Tibial nerve (tissue), 4 donors: Measurements from ENCODE around the gene MYG1. TPM values are rescaled to one million over a fixed set of nuclear protein-coding genes. Genes with fewer than 3 reads are reported as not detected.

ENCODE experiments used
- DNase-seq, 2 donors: peaks; one replicate each; pipeline ENCODE4 v3.0.0-alpha.2; 2019; ENCODE audit warnings: low spot score in 2 of 2
- H3K27ac ChIP-seq, 4 donors: fragments of 200-600 bp; sonication (generic) in 3 of 4; one replicate each; pipeline ENCODE4 v1.5.1; 2017 to 2019; ENCODE audit warnings: mild to moderate bottlenecking in 1 of 4
- H3K27me3 ChIP-seq, 2 donors: fragments of 200-600 bp; sonication (generic) in 1 of 2; one replicate each; pipeline versions ENCODE4 v1.5.1 to v1.6.0; 2017 to 2019
- H3K36me3 ChIP-seq, 3 donors: fragments of 200-600 bp; sonication (generic); one replicate each; pipeline ENCODE4 v1.5.1; 2018 to 2019
- H3K4me1 ChIP-seq, 4 donors: fragments of 200-600 bp; sonication (generic) in 3 of 4; one replicate each; pipeline ENCODE4 v1.5.1; 2017 to 2019
- H3K4me3 ChIP-seq, 4 donors: fragments of 200-600 bp; sonication (generic) in 3 of 4; one replicate each; pipeline ENCODE4 v1.5.1; 2017 to 2019; ENCODE audit warnings: mild to moderate bottlenecking in 1 of 4, moderate library complexity in 1 of 4
- H3K9me3 ChIP-seq, 4 donors: fragments of 200-600 bp; sonication (generic) in 3 of 4; one replicate each; pipeline ENCODE4 v1.5.1; 2017 to 2019
- EP300 ChIP-seq, 2 donors: sonication (generic); formaldehyde crosslinking; IDR thresholded peaks; one replicate each; pipeline ENCODE4 v1.6.1; 2017; ENCODE audit warnings: antibody characterized with exemption in 2 of 2, mild to moderate bottlenecking in 1 of 2
- POLR2A ChIP-seq, 2 donors: fragments of 450-650 bp; IDR thresholded peaks; one replicate each; pipeline ENCODE4 v1.6.1; 2017; ENCODE audit warnings: antibody characterized with exemption in 2 of 2, mild to moderate bottlenecking in 2 of 2, moderate library complexity in 2 of 2
- WGBS, 2 donors: methylation state at CpG; one replicate each; pipeline ENCODE4 v1.1.5; 2018; 5-methylcytosine and 5-hydroxymethylcytosine counted together
- total RNA-seq, 4 donors: library from RNA; depleted of rRNA; stranded (reverse); fragments of >200 nt; gene quantifications; one replicate each; pipeline ENCODE4 v1.1.0, GENCODE V29; 2016
- TF ChIP-seq, protein P1 (sequence below), 5 experiments: fragments of 200-600 bp in 3 of 5; fragments of 450-650 bp in 2 of 5; sonication (generic) in 3 of 5; IDR thresholded peaks; one replicate each; pipeline ENCODE4 v1.5.1; 2016 to 2019; ENCODE audit warnings: antibody characterized with exemption in 5 of 5, mild to moderate bottlenecking in 3 of 5, moderate library complexity in 2 of 5

MYG1 gene
- total RNA-seq, 4 donors from 2014 or later: 49.2 to 82.8 (median 54.3) TPM

DNA sequence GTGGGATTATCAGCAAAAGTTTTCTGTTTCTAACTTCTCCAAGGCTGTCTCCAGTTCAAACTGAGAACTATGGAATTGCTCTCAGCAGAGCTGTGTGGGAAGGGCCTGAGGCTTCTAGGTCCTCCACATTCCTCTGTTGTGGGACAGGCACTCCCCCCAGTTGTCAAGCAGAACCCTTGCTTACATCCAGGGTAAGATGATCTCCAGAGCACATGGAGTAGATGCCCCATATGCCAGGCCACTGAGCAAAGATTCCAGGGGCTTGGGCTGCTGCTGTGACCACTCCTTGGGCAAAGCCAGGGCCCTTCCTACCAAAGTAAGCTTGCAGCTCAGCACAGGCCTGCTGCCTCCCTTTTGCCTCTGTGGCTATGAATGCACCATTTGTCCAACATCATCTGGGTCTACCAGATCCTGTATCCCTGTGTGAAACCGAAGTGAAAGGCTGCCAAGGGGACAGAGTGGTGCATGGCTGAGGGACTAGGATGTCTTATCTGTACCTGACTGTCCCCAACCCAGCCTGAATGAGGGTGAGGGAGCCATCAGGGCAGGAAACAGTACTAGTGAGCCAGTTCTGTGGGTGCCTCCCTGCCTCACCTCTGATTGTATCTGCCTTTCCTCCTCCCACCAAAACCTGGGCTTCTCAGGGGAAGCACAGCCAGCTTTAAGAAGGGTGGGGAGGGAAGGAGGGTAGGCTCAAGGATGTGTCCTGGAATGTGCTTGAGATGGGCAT is 44.5 kb upstream of the MYG1 start:
- no peak overlapping the region for H3K27ac ChIP-seq
- TF ChIP-seq EP300 (IDR thresholded peaks at IDR 0.05) (no peak), POLR2A (IDR thresholded peaks at IDR 0.05) (no peak)
- TF ChIP-seq, protein P1, sequence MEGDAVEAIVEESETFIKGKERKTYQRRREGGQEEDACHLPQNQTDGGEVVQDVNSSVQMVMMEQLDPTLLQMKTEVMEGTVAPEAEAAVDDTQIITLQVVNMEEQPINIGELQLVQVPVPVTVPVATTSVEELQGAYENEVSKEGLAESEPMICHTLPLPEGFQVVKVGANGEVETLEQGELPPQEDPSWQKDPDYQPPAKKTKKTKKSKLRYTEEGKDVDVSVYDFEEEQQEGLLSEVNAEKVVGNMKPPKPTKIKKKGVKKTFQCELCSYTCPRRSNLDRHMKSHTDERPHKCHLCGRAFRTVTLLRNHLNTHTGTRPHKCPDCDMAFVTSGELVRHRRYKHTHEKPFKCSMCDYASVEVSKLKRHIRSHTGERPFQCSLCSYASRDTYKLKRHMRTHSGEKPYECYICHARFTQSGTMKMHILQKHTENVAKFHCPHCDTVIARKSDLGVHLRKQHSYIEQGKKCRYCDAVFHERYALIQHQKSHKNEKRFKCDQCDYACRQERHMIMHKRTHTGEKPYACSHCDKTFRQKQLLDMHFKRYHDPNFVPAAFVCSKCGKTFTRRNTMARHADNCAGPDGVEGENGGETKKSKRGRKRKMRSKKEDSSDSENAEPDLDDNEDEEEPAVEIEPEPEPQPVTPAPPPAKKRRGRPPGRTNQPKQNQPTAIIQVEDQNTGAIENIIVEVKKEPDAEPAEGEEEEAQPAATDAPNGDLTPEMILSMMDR (IDR thresholded peaks at IDR 0.05): no peak
- DNase-seq: no peak
- H3K4me1 ChIP-seq: peaks cover 0 to 30% (median 19%) of the 10 kb centered on the region in 4 donors
- no peak overlapping the region for H3K4me3 ChIP-seq
- 69% methylated on average over 1 of the region's 1 CpG; no CpG with 5 or more reads in 1 of the 2 donors for WGBS, 2 donors
- no peaks in the 10 kb centered on the region for H3K27me3 ChIP-seq
- H3K36me3 ChIP-seq: peaks cover 0 to 35% (median 0%) of the 10 kb centered on the region in 3 donors
- no peaks in the 10 kb centered on the region for H3K9me3 ChIP-seq

DNA sequence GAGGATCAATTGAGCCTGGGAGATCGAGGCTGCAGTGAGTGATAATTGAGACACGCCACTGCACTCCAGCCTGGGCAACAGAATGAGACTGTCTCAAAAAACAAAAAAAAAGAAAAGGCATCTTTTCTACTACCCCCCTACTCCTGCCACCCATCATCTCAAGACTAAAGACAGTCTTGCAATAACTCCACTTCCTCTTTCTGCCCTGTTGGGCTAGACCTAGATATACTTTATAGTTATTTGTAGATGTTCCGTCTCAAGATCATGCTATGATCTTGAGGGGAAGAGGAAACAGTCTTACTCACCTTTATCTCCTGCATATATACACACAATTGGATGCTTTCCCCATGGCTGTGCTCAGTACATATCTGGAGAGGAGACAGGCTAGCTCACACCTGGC is 43.5 kb upstream of the MYG1 start:
- DNase-seq: no peak
- Histone ChIP-seq H3K4me1 (peaks cover 0 to 25% (median 15%) of the 10 kb centered on the region in 4 donors), H3K27me3 (no peaks in the 10 kb centered on the region), H3K27ac (no peak overlapping the region), H3K9me3 (no peaks in the 10 kb centered on the region), H3K36me3 (peaks cover 0 to 35% (median 0%) of the 10 kb centered on the region in 3 donors), H3K4me3 (no peak overlapping the region)
- TF ChIP-seq POLR2A (IDR thresholded peaks at IDR 0.05) (no peak), EP300 (IDR thresholded peaks at IDR 0.05) (no peak)
- TF ChIP-seq, protein P1 (IDR thresholded peaks at IDR 0.05): no peak
- WGBS, 2 donors: 72 to 79% methylated on average over 3 of the region's 3 CpGs

DNA sequence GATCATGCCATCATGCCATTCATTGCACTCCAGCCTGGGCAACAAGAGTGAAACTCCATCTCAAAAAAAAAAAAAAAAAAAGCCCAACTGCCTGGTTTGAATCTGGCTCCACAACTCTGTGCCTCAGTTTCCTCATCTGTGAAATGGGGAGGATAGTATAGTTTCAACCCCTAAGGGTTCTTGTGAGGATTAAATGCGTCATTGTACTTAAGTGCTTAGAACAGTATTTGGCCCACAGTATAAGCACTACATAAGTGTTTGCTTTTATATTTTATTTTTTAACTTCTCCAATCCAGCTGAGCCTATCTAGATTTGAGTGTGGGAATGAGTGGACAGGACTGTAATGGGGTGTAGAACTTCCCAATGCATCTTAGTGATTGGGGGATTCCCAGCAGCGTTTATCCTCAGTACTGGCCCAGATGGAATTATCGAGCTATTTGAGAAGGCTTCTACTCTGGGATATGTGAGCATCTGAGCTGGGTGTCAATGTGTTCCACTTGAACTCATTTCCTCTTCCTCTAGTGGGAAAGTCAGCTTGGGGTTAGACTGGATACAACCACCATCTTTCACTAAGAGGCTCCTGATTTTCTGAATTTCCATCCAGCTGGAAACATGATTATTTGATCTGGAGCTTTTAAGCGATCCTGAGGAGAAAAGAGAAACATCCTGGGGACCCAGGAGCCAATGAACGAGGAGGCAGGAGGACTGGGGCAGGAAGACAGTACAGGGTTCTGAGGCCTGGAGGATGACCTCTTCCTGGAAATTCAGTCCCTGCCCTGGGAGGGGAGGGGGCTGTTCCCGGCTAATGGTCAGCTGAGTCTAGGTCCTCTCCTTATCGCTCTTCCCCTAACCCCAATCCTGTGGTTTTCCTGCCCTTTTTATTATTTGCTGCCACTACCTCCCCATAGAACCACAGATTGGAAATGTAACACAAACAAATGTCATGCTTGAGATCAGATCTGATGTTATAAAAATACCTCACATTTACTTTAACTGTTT is 40.7 kb upstream of the MYG1 start:
- H3K4me1 ChIP-seq: peaks cover 0 to 5% (median under 1%) of the 10 kb centered on the region in 4 donors
- H3K9me3 ChIP-seq: no peaks in the 10 kb centered on the region
- H3K36me3 ChIP-seq: peaks cover 0 to 25% (median 0%) of the 10 kb centered on the region in 3 donors
- DNase-seq: no peak
- no peak overlapping the region for H3K4me3 ChIP-seq
- H3K27ac ChIP-seq: peak overlapping the region in 1 of 4 donors; percentile 43
- 43 to 46% methylated on average over 7 of the region's 7 CpGs for WGBS, 2 donors
- H3K27me3 ChIP-seq: no peaks in the 10 kb centered on the region
- TF ChIP-seq, protein P1 (IDR thresholded peaks at IDR 0.05): no peak
- no peak for TF ChIP-seq EP300 (IDR thresholded peaks at IDR 0.05)
- TF ChIP-seq POLR2A (IDR thresholded peaks at IDR 0.05): no peak

DNA sequence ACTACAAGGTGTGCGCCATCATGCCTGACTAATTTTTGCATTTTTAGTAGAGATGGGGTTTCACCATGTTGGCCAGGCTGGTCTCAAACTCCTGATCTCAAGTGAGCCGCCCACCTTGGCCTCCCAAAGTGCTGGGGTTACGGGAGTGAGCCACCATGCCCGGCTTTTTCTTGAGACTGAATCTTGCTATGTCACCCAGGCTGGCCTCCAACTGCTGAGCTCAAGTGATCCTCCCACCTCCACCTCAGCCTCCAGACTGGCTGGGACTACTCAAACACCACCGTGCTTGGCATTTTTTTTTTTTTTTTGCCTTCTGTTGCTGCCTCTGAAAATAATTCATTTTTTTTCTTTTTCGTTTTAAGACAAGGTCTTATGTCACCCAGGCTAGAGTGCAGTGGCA is 39.6 kb upstream of the MYG1 start:
- Histone ChIP-seq H3K36me3 (peaks cover 0 to 15% (median 0%) of the 10 kb centered on the region in 3 donors), H3K4me1 (no peaks in the 10 kb centered on the region), H3K9me3 (no peaks in the 10 kb centered on the region), H3K27me3 (no peaks in the 10 kb centered on the region), H3K27ac (no peak overlapping the region), H3K4me3 (no peak overlapping the region)
- DNase-seq: no peak
- 87% methylated on average over 6 of the region's 6 CpGs for WGBS, 2 donors
- TF ChIP-seq POLR2A (IDR thresholded peaks at IDR 0.05): no peak

DNA sequence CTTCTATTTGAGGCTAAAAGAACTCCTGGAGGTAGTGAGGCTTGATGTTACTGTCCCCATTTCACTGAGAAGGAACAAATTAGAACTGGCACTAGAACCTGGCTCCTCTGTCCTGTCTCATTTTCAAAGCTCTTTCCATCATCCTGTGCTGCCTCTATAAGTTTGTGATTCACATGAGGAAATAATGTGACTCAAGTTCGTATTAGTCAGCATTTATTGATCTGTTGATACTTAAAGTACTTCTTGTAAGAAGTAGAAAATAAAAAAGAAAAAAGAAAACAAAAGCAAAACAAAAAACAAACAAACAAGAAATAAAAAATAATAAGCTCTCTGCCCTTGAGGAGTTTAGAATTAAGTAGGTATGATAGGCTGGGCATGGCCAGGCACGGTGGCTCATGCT is 33.7 kb upstream of the MYG1 start:
- Histone ChIP-seq H3K36me3 (no peaks in the 10 kb centered on the region), H3K9me3 (no peaks in the 10 kb centered on the region), H3K4me1 (peaks cover 0 to 15% (median 2%) of the 10 kb centered on the region in 4 donors), H3K4me3 (no peak overlapping the region), H3K27ac (no peak overlapping the region), H3K27me3 (no peaks in the 10 kb centered on the region)
- TF ChIP-seq POLR2A (IDR thresholded peaks at IDR 0.05) (no peak), EP300 (IDR thresholded peaks at IDR 0.05) (no peak)
- TF ChIP-seq, protein P1 (IDR thresholded peaks at IDR 0.05): no peak
- no peak for DNase-seq
- 89 to 91% methylated on average over 2 of the region's 2 CpGs for WGBS, 2 donors
